Measurements from ENCODE around the gene POLR2M. TPM values are rescaled to one million over a fixed set of nuclear protein-coding genes. Genes with fewer than 3 reads are reported as not detected.

The POLR2M gene
- total RNA-seq = 50.8 and 99.7 TPM in 2 replicates

GRCh38 chr15:57706405-57707209, at the start of gene POLR2M:
TSS of gene POLR2M (plus strand) at chr15:57706714. CDS start at chr15:57706843, 129 bp downstream.

Other genes with a start within 250 kb of the POLR2M start
- 5.5 and 22.6 TPM in 2 replicates for gene MYZAP, start 114.8 kb upstream of the POLR2M start, total RNA-seq